ENCODE measurements around the gene MTO1. TPM values are rescaled to one million over a fixed set of nuclear protein-coding genes. Genes with fewer than 3 reads are reported as not detected.
"Not testable (repeated sequence)": the region's sequence is repeated elsewhere in the genome, so short reads cannot be mapped to it uniquely, and the experiment has no call there.

Gene MTO1
- total RNA-seq, 1 donor from 2014 or later: 25.7 TPM

- DNase-seq (no peak), ATAC-seq (no peak)
- TF ChIP-seq CTCF (IDR thresholded peaks at IDR 0.05): no peak
- no peaks in the 10 kb centered on the region for H3K27me3 ChIP-seq (ENCODE audit: low read depth)
- no peaks in the 10 kb centered on the region for H3K36me3 ChIP-seq
- no peak overlapping the region for H3K4me3 ChIP-seq
- intact Hi-C loops (cut with DNase I): no loop called here
- no peak overlapping the region for H3K27ac ChIP-seq
- no peaks in the 10 kb centered on the region for H3K4me1 ChIP-seq
- no peaks in the 10 kb centered on the region for H3K9me3 ChIP-seq
These were observed 76.7 kb downstream of the MTO1 start for GRCh38 chr6:73538116-73538779.

GRCh38 chr6:73542481-73542880 is 80.9 kb downstream of the MTO1 start:
- H3K27me3 ChIP-seq (ENCODE audit: low read depth); H3K4me3 ChIP-seq; H3K4me1 ChIP-seq; H3K27ac ChIP-seq; H3K9me3 ChIP-seq; ATAC-seq; intact Hi-C loops (cut with DNase I); DNase-seq; H3K36me3 ChIP-seq: not testable (repeated sequence)

- Histone ChIP-seq H3K36me3 (no peaks in the 10 kb centered on the region), H3K4me3 (no peak overlapping the region), H3K4me1 (no peaks in the 10 kb centered on the region), H3K9me3 (no peaks in the 10 kb centered on the region), H3K27ac (no peak overlapping the region), H3K27me3 (ENCODE audit: low read depth) (no peaks in the 10 kb centered on the region)
- DNase-seq (no peak), ATAC-seq (no peak)
- TF ChIP-seq CTCF (IDR thresholded peaks at IDR 0.05): no peak
- intact Hi-C loops (cut with DNase I): no loop called here
These were observed 81.4 kb downstream of the MTO1 start for GRCh38 chr6:73542891-73543290.

GRCh38 chr6:73547036-73547435 is 85.5 kb downstream of the MTO1 start:
- intact Hi-C loops (cut with DNase I): no loop called here
- H3K27ac ChIP-seq: no peak overlapping the region
- H3K27me3 ChIP-seq (ENCODE audit: low read depth): no peaks in the 10 kb centered on the region

GRCh38 chr6:73548458-73549446 is 87.2 kb downstream of the MTO1 start:
- H3K36me3 ChIP-seq: no peaks in the 10 kb centered on the region
- H3K4me1 ChIP-seq: no peaks in the 10 kb centered on the region
- H3K9me3 ChIP-seq: no peaks in the 10 kb centered on the region
- no peak for TF ChIP-seq CTCF (IDR thresholded peaks at IDR 0.05)
- DNase-seq: no peak
- intact Hi-C loops (cut with DNase I): no loop called here
- no peak for ATAC-seq
- H3K27ac ChIP-seq: no peak overlapping the region
- H3K4me3 ChIP-seq: no peak overlapping the region
- H3K27me3 ChIP-seq (ENCODE audit: low read depth): no peaks in the 10 kb centered on the region

More at GRCh38 chr6:73547036-73547435, 85.5 kb downstream of the MTO1 start:
- no peaks in the 10 kb centered on the region for H3K4me1 ChIP-seq
- no peaks in the 10 kb centered on the region for H3K9me3 ChIP-seq
- TF ChIP-seq CTCF (IDR thresholded peaks at IDR 0.05): no peak
- no peak overlapping the region for H3K4me3 ChIP-seq
- no peaks in the 10 kb centered on the region for H3K36me3 ChIP-seq
- ATAC-seq (no peak), DNase-seq (no peak)

- ATAC-seq; H3K27me3 ChIP-seq (ENCODE audit: low read depth); intact Hi-C loops (cut with DNase I); H3K9me3 ChIP-seq; DNase-seq; H3K4me3 ChIP-seq; H3K4me1 ChIP-seq; H3K36me3 ChIP-seq; H3K27ac ChIP-seq: not testable (repeated sequence)
These were observed 89.6 kb downstream of the MTO1 start for GRCh38 chr6:73551115-73551514.

- DNase-seq; ATAC-seq; H3K4me3 ChIP-seq; H3K36me3 ChIP-seq; H3K27me3 ChIP-seq (ENCODE audit: low read depth); H3K4me1 ChIP-seq; H3K27ac ChIP-seq; intact Hi-C loops (cut with DNase I); H3K9me3 ChIP-seq: not testable (repeated sequence)
These were observed 93.9 kb downstream of the MTO1 start for GRCh38 chr6:73555380-73555949.
